Left renal pelvis (tissue), 4 donors: Measurements from ENCODE around the gene ARVCF. TPM values are rescaled to one million over a fixed set of nuclear protein-coding genes. Genes with fewer than 3 reads are reported as not detected.

ENCODE experiments used
- DNase-seq, 4 donors: peaks; one replicate each; pipeline ENCODE4 v3.0.0-alpha.2; 2013; ENCODE audit warnings: low read depth in 4 of 4, low spot score in 3 of 4
- polyA plus RNA-seq, 4 donors: library from polyadenylated mRNA; unstranded; fragments of 120-200 nt; gene quantifications; one replicate each; pipeline ENCODE4 v1.2.1, GENCODE V29; 2013; ENCODE audit not compliant: insufficient read length in 4 of 4

ARVCF gene
- polyA plus RNA-seq, 4 donors, result 17.5 to 32.5 (median 18.8) TPM

GRCh38 chr22:19976671-19977070 lies 40.0 kb downstream of the ARVCF start:
- no peak for DNase-seq

GRCh38 chr22:19975707-19976035 lies 41.0 kb downstream of the ARVCF start:
- DNase-seq, result no peak

GRCh38 chr22:19974935-19975706 lies 41.5 kb downstream of the ARVCF start:
- no peak for DNase-seq

DNA sequence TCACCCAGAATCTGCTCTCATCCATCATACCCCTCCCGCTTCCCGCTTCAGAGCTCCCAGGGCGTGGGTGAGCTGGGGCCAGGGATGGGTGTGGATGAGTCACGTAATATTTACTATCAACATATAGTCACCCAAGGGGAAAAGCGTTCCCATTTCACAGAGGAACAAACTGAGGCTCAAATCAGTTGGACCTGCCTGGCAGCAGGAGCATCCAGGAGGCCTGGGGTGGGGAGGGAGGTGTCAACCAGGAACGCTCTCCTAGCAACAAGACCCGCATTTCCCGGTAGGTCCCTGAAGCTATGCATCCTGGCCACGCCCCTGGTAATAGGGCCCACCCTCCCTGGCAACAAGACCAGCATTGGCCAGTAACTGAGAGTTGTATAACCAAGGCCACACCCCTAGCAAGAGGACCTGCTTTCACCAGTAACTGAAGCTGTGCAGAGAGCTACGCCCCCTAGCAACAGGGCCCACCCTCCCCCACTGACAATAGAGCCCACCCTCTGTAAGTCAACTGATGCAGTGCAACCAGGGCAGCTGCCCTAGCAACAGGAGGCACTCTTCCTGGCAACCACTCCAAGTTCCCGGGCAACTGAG lies 42.3 kb downstream of the ARVCF start:
- peak in 1 of 4 donors; percentile 65 for DNase-seq

DNA sequence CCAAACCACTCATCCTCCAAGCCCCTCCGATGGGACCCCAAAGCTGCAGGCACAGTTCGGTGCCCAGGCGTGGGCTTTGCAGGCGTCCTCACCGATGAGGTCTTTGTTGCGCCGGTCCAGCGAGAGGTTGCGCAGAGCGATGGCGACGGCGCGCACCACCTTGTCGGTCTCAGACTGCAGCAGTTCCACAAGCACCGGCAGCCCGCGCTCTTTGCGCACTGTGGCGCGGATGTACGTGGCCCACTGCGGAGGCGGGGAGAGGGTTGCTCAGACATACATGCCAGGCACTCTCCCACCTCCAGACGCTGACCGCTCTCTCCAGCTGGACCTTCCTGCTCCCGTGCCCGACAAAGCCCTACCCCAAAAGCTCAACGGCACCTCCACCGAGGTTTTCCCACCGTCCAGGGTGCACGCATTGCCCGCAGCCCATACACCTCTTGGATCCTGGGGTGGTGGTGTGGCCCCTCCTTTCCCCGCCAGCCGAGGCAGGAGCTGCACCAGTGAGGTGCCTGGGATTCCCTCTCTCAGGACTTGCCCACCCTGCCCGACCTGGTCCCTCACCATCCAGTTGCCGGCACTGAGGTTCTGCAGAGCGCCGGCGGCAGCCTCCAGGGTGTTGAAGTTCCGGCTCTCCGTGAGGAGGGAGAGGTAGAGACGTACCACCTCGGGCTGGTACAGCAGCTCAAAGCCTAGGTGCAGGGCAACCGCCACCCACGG lies 42.9 kb downstream of the ARVCF start:
- no peak for DNase-seq

- no peak for DNase-seq
Observed at GRCh38 chr22:19972652-19973550, 43.7 kb downstream of the ARVCF start.

DNA sequence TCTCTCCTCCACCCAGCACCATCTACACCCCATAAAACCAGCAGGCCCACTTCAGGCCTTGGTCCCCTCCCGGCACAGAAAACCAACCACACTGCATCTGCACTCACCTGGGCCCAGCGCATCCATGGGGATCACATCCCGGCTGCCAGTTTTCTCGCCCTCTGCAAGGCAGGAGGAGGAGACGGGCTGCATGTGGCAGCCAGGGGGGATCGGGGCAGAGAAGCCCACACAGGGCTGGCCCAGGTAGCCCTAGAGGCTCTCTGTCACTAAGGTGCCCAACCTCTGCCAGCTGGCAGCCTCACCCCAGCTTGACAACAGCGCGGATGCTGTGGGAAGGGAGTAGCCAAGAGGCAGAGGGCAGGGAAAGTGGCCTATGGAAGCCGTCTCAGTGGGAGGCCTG lies 44.4 kb downstream of the ARVCF start:
- no peak for DNase-seq

DNA sequence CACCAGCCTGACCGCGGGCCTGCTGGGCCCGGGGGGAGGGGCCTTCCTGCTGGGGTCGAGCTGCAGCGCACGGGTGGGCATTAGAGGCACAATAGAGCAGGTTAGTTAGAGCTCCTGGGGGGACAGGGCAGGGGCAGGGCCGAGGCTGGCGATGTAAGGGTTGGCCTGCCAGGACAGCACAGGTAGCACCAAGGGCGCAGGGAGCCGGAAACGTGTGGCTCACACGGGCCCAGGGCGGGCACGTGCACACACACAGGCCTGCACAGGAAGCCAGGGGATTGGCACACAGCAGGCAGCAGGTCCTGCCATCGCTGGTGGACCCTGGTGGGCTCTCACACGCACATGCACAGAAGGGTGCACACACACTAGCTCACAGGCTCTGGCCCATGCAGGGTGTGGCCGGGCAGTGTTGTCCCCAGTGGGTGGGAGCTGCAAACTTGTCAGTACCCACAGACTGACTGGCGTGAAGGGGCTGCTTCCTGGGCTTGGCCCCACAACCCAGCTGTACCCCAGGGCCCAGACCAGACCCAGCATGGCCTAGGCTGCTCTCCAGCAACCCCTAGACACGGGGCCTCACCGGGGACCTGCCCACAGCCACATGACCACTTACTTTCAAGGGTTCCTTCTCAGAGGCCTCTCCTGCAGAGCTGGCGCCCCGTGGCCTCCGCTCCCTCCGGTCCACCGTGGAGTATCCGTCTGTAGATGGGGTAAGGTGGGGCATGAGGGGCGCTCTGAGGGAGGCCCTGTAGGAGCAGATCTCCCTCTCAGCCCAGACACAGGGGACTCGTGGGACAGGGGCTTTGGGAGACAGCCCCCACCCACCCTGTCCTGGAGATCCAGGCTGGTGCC lies 45.1 kb downstream of the ARVCF start:
- DNase-seq, result no peak

- no peak for DNase-seq
Observed at GRCh38 chr22:19970479-19971275, 45.9 kb downstream of the ARVCF start.

GRCh38 chr22:19970031-19970478 lies 46.6 kb downstream of the ARVCF start:
- no peak for DNase-seq

DNA sequence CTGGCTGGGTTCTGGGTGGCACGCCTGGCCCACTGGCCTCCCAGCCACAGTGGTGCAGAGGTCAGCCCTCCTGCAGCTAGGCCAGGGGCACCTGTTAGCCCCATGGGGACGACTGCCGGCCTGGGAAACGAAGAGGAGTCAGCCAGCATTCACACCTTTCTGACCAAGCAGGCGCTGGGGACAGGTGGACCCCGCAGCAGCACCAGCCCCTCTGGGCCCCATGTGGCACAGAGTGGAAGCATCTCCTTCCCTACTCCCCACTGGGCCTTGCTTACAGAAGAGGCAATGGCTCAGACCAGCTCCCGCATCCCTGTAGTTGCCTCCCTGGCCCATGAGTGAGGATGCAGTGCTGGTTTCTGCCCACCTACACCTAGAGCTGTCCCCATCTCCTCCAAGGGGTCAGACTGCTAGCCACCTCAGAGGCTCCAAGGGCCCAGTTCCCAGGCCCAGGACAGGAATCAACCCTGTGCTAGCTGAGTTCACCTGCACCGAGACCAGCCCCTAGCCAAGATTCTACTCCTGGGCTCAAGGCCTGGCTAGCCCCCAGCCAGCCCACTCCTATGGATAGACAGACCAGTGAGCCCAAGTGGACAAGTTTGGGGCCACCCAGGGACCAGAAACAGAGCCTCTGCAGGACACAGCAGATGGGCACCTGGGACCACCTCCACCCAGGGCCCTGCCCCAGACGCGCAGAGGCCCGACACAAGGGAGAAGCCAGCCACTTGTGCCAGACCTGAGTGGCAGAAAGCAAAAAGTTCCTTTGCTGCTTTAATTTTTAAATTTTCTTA lies 47.3 kb downstream of the ARVCF start:
- no peak for DNase-seq

DNA sequence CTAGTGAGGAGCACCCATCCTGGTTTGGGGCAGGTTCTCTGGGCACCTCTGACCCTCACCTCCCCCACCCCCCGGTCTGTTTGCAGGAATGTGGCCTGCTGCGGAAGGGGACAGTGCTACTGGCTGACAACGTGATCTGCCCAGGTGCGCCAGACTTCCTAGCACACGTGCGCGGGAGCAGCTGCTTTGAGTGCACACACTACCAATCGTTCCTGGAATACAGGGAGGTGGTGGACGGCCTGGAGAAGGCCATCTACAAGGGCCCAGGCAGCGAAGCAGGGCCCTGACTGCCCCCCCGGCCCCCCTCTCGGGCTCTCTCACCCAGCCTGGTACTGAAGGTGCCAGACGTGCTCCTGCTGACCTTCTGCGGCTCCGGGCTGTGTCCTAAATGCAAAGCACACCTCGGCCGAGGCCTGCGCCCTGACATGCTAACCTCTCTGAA lies 48.2 kb downstream of the ARVCF start:
- DNase-seq, result no peak

DNA sequence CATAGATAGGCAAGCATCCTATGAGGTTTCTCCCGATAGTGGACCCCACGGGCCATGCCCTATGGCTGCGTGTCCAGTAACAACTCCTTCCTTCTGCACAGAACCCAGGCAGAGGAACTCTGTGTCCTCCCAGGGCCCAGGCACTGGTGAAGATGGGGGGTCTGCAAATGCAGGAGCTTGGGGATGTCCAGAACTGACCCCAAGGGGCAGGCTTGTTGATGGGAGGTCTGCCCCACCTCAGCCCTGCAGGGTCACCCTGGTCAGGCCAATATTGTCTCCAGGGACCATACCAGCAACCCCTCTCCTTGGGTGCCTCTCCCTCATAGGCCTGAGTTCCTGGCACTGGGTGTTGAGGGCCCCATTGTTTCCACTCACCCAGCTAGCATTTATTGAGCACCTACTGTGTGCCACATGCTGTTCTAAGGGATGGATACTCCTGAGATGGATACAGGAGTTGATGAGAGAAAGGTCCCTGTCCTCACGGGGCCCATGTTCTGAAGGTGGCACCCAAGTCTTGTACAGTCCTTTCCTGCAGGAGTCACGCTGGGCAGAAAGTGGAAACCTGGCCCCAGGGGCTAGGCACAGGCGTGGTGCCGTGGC lies 48.7 kb downstream of the ARVCF start:
- DNase-seq, result no peak

- DNase-seq, result no peak
Observed at GRCh38 chr22:19966908-19967750, 49.5 kb downstream of the ARVCF start.

GRCh38 chr22:19965771-19966709 lies 50.6 kb downstream of the ARVCF start:
- DNase-seq, result no peak
